Neural cell (in vitro differentiated cells): ENCODE data around the gene CD47. TPM values are rescaled to one million over a fixed set of nuclear protein-coding genes. Genes with fewer than 3 reads are reported as not detected.

ENCODE experiments used
- H2AFZ ChIP-seq: fragments of 200-600, 300-800 bp; sonication (generic), shearing (Covaris generic); 2 replicates; pipeline ENCODE4 v1.6.0; 2014; ENCODE audit warnings: low read depth, mild to moderate bottlenecking, antibody characterized with exemption, low read length, moderate library complexity
- H3F3A ChIP-seq: fragments of 200-600 bp; shearing (Covaris generic); 2 replicates; pipeline ENCODE4 v1.6.1; 2016; ENCODE audit warnings: mild to moderate bottlenecking, moderate library complexity, mixed read lengths, antibody characterized with exemption, low read length; ENCODE audit not compliant: insufficient read depth, poor library complexity, severe bottlenecking
- H3K27ac ChIP-seq: fragments of 200-600, 300-800 bp; sonication (generic), shearing (Covaris generic); 2 replicates; pipeline ENCODE4 v1.5.1; 2014; ENCODE audit warnings: mild to moderate bottlenecking, low read length, moderate library complexity
- H3K27me3 ChIP-seq: fragments of 300-800, 200-600 bp; sonication (generic), shearing (Covaris generic); 2 replicates; pipeline ENCODE4 v1.6.0; 2014; ENCODE audit warnings: mild to moderate bottlenecking, low read depth, low read length, moderate library complexity; ENCODE audit not compliant: insufficient read depth
- H3K36me3 ChIP-seq: fragments of 300-800, 200-600 bp; sonication (generic), shearing (Covaris generic); 2 replicates; pipeline ENCODE4 v1.5.1; 2014; ENCODE audit warnings: mild to moderate bottlenecking, antibody characterized with exemption, low read length, moderate library complexity; ENCODE audit not compliant: insufficient read depth
- H3K4me2 ChIP-seq: fragments of 300-800, 200-600 bp; sonication (generic), shearing (Covaris generic); 2 replicates; pipeline ENCODE4 v1.6.0; 2014; ENCODE audit warnings: mild to moderate bottlenecking, low read length
- H3K4me3 ChIP-seq: fragments of 300-800, 200-600 bp; sonication (generic), shearing (Covaris generic); 2 replicates; pipeline ENCODE4 v1.5.1; 2014; ENCODE audit warnings: mild to moderate bottlenecking, low read length, moderate library complexity
- H3K79me2 ChIP-seq: fragments of 200-600 bp; shearing (Covaris generic); replicated peaks from 2 replicates; pipeline ENCODE4 v1.6.0; 2014; ENCODE audit warnings: mild to moderate bottlenecking, low read length, moderate library complexity; ENCODE audit not compliant: insufficient read depth
- H3K9ac ChIP-seq: fragments of 300-800, 200-600 bp; sonication (generic), shearing (Covaris generic); 2 replicates; pipeline ENCODE4 v1.6.1; 2016; ENCODE audit warnings: mild to moderate bottlenecking, low read length, mixed read lengths
- H3K9me2 ChIP-seq: fragments of 200-600 bp; shearing (Covaris generic); 2 replicates; pipeline ENCODE4 v1.6.1; 2016; ENCODE audit warnings: mild to moderate bottlenecking, low read length, mixed read lengths; ENCODE audit not compliant: insufficient read depth
- H3K9me3 ChIP-seq: fragments of 200-600, 300-800 bp; sonication (generic), shearing (Covaris generic); 2 replicates; pipeline ENCODE4 v1.6.1; 2016; ENCODE audit warnings: mild to moderate bottlenecking, mixed run types, low read length, moderate library complexity, mixed read lengths
- H4K20me1 ChIP-seq: fragments of 200-600 bp; shearing (Covaris generic); 2 replicates; pipeline ENCODE4 v1.6.1; 2016; ENCODE audit warnings: mild to moderate bottlenecking, mixed run types; ENCODE audit not compliant: insufficient read depth
- EP300 ChIP-seq: fragments of 450-650 bp; conservative IDR thresholded peaks from 2 replicates; pipeline ENCODE4 v1.6.1; 2014; ENCODE audit warnings: antibody characterized with exemption, mild to moderate bottlenecking, moderate library complexity; ENCODE audit not compliant: poor library complexity, severe bottlenecking
- EZH2 ChIP-seq: fragments of 200-600, 300-800 bp; shearing (Covaris generic), sonication (generic); IDR thresholded peaks from 2 replicates; pipeline ENCODE4 v1.6.1; 2014; ENCODE audit warnings: antibody characterized with exemption, low read length, borderline replicate concordance, mild to moderate bottlenecking; ENCODE audit not compliant: insufficient read depth, poor library complexity, severe bottlenecking
- MXI1 ChIP-seq: fragments of 450-650 bp; conservative IDR thresholded peaks from 2 replicates; pipeline ENCODE4 v1.6.1; 2014; ENCODE audit warnings: antibody characterized with exemption, mild to moderate bottlenecking; ENCODE audit not compliant: poor library complexity, severe bottlenecking
- POLR2AphosphoS5 ChIP-seq: IDR thresholded peaks from 2 replicates; pipeline ENCODE4 v1.6.1; 2012
- RAD21 ChIP-seq: fragments of 450-650 bp; conservative IDR thresholded peaks from 2 replicates; pipeline ENCODE4 v1.6.1; 2014; ENCODE audit warnings: antibody characterized with exemption, mild to moderate bottlenecking, moderate library complexity
- SMC3 ChIP-seq: fragments of 450-650 bp; conservative IDR thresholded peaks from 2 replicates; pipeline ENCODE4 v1.6.1; 2014; ENCODE audit warnings: antibody characterized with exemption, mild to moderate bottlenecking, moderate library complexity; ENCODE audit not compliant: poor library complexity
- TAF1 ChIP-seq: IDR thresholded peaks from 2 replicates; pipeline ENCODE4 v1.6.1; 2012; ENCODE audit warnings: low read depth
- polyA plus RNA-seq: library from polyadenylated mRNA; depleted of rRNA; stranded (reverse); fragments of >200 nt; gene quantifications from 2 replicates; pipeline ENCODE4 v1.2.3, GENCODE V29; 2014
- TF ChIP-seq, protein P1 (sequence below): IDR thresholded peaks from 2 replicates; pipeline ENCODE4 v1.6.1; 2012; ENCODE audit warnings: borderline replicate concordance
- TF ChIP-seq, protein P2 (sequence below): fragments of 450-650 bp; IDR thresholded peaks from 2 replicates; pipeline ENCODE4 v1.5.1; 2014; ENCODE audit warnings: antibody characterized with exemption, mild to moderate bottlenecking, moderate library complexity; ENCODE audit not compliant: poor library complexity, severe bottlenecking

The CD47 gene
- polyA plus RNA-seq, 1 donor from 2014 or later, result 128 TPM

DNA sequence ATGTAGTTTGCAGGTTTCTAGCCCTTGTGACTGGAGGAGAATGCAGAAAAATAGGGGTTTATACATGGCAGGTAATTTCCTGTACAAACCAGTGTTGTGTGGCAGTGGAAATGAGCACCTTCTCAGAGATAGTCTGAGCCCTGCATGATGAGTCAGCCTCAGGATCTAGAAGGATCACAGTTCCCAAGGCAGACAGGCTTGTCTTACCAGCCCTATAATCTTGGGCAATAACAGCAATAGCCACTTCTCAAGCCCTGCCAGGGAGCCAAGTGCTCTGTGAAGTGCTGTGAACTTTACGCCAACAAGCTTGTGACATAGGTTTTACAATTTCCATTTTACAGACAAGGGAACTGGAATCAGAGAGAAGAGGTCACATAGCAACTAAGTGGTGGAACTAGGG is 89.4 kb downstream of the CD47 start:
- Histone ChIP-seq H3F3A (no peaks in the 10 kb centered on the region), H3K36me3 (no peaks in the 10 kb centered on the region), H3K79me2 (no peaks in the 10 kb centered on the region), H3K4me2 (no peak overlapping the region), H3K27ac (no peak overlapping the region), H3K27me3 (no peaks in the 10 kb centered on the region), H3K9me3 (no peaks in the 10 kb centered on the region), H4K20me1 (no peaks in the 10 kb centered on the region), H3K9me2 (no peaks in the 10 kb centered on the region), H3K4me3 (no peak overlapping the region), H2AFZ (no peak overlapping the region), H3K9ac (no peak overlapping the region)
- TF ChIP-seq POLR2AphosphoS5 (no peak), MXI1 (no peak), EP300 (no peak), TAF1 (no peak), RAD21 (no peak)
- TF ChIP-seq, protein P1, sequence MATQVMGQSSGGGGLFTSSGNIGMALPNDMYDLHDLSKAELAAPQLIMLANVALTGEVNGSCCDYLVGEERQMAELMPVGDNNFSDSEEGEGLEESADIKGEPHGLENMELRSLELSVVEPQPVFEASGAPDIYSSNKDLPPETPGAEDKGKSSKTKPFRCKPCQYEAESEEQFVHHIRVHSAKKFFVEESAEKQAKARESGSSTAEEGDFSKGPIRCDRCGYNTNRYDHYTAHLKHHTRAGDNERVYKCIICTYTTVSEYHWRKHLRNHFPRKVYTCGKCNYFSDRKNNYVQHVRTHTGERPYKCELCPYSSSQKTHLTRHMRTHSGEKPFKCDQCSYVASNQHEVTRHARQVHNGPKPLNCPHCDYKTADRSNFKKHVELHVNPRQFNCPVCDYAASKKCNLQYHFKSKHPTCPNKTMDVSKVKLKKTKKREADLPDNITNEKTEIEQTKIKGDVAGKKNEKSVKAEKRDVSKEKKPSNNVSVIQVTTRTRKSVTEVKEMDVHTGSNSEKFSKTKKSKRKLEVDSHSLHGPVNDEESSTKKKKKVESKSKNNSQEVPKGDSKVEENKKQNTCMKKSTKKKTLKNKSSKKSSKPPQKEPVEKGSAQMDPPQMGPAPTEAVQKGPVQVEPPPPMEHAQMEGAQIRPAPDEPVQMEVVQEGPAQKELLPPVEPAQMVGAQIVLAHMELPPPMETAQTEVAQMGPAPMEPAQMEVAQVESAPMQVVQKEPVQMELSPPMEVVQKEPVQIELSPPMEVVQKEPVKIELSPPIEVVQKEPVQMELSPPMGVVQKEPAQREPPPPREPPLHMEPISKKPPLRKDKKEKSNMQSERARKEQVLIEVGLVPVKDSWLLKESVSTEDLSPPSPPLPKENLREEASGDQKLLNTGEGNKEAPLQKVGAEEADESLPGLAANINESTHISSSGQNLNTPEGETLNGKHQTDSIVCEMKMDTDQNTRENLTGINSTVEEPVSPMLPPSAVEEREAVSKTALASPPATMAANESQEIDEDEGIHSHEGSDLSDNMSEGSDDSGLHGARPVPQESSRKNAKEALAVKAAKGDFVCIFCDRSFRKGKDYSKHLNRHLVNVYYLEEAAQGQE, result no peak
- TF ChIP-seq, protein P2, sequence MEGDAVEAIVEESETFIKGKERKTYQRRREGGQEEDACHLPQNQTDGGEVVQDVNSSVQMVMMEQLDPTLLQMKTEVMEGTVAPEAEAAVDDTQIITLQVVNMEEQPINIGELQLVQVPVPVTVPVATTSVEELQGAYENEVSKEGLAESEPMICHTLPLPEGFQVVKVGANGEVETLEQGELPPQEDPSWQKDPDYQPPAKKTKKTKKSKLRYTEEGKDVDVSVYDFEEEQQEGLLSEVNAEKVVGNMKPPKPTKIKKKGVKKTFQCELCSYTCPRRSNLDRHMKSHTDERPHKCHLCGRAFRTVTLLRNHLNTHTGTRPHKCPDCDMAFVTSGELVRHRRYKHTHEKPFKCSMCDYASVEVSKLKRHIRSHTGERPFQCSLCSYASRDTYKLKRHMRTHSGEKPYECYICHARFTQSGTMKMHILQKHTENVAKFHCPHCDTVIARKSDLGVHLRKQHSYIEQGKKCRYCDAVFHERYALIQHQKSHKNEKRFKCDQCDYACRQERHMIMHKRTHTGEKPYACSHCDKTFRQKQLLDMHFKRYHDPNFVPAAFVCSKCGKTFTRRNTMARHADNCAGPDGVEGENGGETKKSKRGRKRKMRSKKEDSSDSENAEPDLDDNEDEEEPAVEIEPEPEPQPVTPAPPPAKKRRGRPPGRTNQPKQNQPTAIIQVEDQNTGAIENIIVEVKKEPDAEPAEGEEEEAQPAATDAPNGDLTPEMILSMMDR, result no peak

DNA sequence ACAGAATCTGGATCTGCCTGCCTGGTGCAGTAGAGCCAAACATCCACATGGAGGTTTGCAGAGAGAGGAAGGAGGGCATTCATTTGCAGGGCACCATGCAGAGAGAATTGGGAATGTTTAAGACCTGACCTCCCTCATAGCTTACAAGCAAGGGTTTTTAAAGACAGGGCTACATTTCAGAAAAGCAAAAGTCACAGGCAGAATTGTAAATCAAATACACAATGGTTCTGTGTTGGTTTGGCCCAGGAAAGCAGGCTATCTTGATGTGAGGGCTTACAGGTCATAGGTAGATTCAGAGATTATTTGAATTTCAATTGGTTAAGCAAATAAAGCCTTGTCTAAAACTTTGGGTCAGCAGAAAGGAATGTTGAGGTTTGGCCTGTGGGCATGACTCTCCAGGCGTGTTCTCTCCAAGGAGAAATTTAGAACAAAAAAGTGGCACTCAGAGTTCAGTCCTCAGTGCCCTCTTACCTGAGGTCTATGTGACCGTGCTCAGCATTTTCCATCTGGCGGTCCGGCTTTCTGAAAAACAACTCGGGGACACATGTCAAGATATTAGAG is 91.5 kb downstream of the CD47 start:
- Histone ChIP-seq H3K27ac (no peak overlapping the region), H3K36me3 (no peaks in the 10 kb centered on the region), H4K20me1 (no peaks in the 10 kb centered on the region), H3K4me2 (no peak overlapping the region), H3K79me2 (no peaks in the 10 kb centered on the region), H3K9me3 (no peaks in the 10 kb centered on the region), H2AFZ (no peak overlapping the region), H3F3A (no peaks in the 10 kb centered on the region), H3K9me2 (no peaks in the 10 kb centered on the region), H3K9ac (no peak overlapping the region), H3K4me3 (no peak overlapping the region), H3K27me3 (no peaks in the 10 kb centered on the region)
- TF ChIP-seq, protein P1, result no peak
- TF ChIP-seq SMC3 (no peak), EZH2 (no peak), MXI1 (no peak), TAF1 (no peak), EP300 (no peak), POLR2AphosphoS5 (no peak), RAD21 (no peak)
- TF ChIP-seq, protein P2, result no peak
